ENCODE results near the gene KRTAP1-5. TPM values are rescaled to one million over a fixed set of nuclear protein-coding genes. Genes with fewer than 3 reads are reported as not detected.

KRTAP1-5 gene
- 0.72 and 1.6 TPM in 2 replicates for total RNA-seq

GRCh38 chr17:41026715-41027471 is at the start of gene KRTAP1-5:
Gene KRTAP1-5, minus strand, starts transcription at chr17:41027208. Its CDS starts 53 bp downstream, at chr17:41027155.

GRCh38 chr17:41065829-41066624 is 39.0 kb upstream of the KRTAP1-5 start, which contains the start of gene KRTAP2-4:
Gene KRTAP2-4, minus strand, starts transcription at chr17:41065879. Its CDS starts 34 bp downstream, at chr17:41065845.

GRCh38 chr17:41060052-41060604 is 33.1 kb upstream of the KRTAP1-5 start, which contains the start of gene KRTAP2-3:
Gene KRTAP2-3, minus strand, starts transcription at chr17:41060114. Its CDS starts 64 bp downstream, at chr17:41060050.

GRCh38 chr17:41055130-41055529 is 28.1 kb upstream of the KRTAP1-5 start, which contains the start of gene KRTAP2-2:
Gene KRTAP2-2, minus strand, starts transcription at chr17:41055230. Its CDS starts 19 bp downstream, at chr17:41055211.

GRCh38 chr17:41046735-41047465 is 19.9 kb upstream of the KRTAP1-5 start, which contains the start of gene KRTAP2-1:
Gene KRTAP2-1, minus strand, starts transcription at chr17:41047316. Its CDS starts 49 bp downstream, at chr17:41047267.

GRCh38 chr17:41040783-41041571 is 14.0 kb upstream of the KRTAP1-5 start, which contains the start of gene KRTAP1-1:
Gene KRTAP1-1, minus strand, starts transcription at chr17:41041450. Its CDS starts 53 bp downstream, at chr17:41041397.

GRCh38 chr17:41034346-41034935 is 7.4 kb upstream of the KRTAP1-5 start, which contains the start of gene KRTAP1-3:
Gene KRTAP1-3, minus strand, starts transcription at chr17:41034874. Its CDS starts 53 bp downstream, at chr17:41034821.

GRCh38 chr17:41029633-41030245 is 2.7 kb upstream of the KRTAP1-5 start, which contains the start of gene KRTAP1-4:
Gene KRTAP1-4, minus strand, starts transcription at chr17:41030195. Its CDS starts 117 bp downstream, at chr17:41030078.

GRCh38 chr17:41008811-41009210 is 18.2 kb downstream of the KRTAP1-5 start, which contains the start of gene KRTAP3-1:
Gene KRTAP3-1, minus strand, starts transcription at chr17:41009128. Its CDS starts 54 bp downstream, at chr17:41009074.

GRCh38 chr17:40999563-40999962 is 27.4 kb downstream of the KRTAP1-5 start, which contains the start of gene KRTAP3-2:
Gene KRTAP3-2, minus strand, starts transcription at chr17:40999906. Its CDS starts 53 bp downstream, at chr17:40999853.

GRCh38 chr17:40993839-40994238 is 33.2 kb downstream of the KRTAP1-5 start, which contains the start of gene KRTAP3-3:
Gene KRTAP3-3, minus strand, starts transcription at chr17:40994164. Its CDS starts 67 bp downstream, at chr17:40994097.

GRCh38 chr17:40984226-40984625 is 42.8 kb downstream of the KRTAP1-5 start, which contains the start of gene KRT40:
Gene KRT40, minus strand, starts transcription at chr17:40984326. Its CDS starts 53 bp downstream, at chr17:40984273.

Other genes starting within 250 kb of the KRTAP1-5 start
- not detected in 2 replicates for gene KRT27, start 244.7 kb downstream of the KRTAP1-5 start, total RNA-seq
- gene KRT28, start 227.2 kb downstream of the KRTAP1-5 start, total RNA-seq, result not detected in 2 replicates
- 3.1 and 4.3 TPM in 2 replicates for gene KRT10, start 204.6 kb downstream of the KRTAP1-5 start, total RNA-seq
- gene KRT12, start 160.0 kb downstream of the KRTAP1-5 start, total RNA-seq, result not detected in 2 replicates
- not detected in 2 replicates for gene KRT20, start 142.0 kb downstream of the KRTAP1-5 start, total RNA-seq
- not detected in 2 replicates for gene KRT23, start 89.6 kb downstream of the KRTAP1-5 start, total RNA-seq
- gene KRT39, start 60.3 kb downstream of the KRTAP1-5 start, total RNA-seq, result not detected in 2 replicates
- not detected in 2 replicates for gene KRT40, start 42.9 kb downstream of the KRTAP1-5 start, total RNA-seq
- not detected in 2 replicates for gene KRTAP3-3, start 33.0 kb downstream of the KRTAP1-5 start, total RNA-seq
- gene KRTAP3-2, start 27.3 kb downstream of the KRTAP1-5 start, total RNA-seq, result not detected in 2 replicates
- gene KRTAP3-1, start 18.1 kb downstream of the KRTAP1-5 start, total RNA-seq, result not detected in 2 replicates
- not detected in 2 replicates for gene KRTAP1-4, start 3.0 kb upstream of the KRTAP1-5 start, total RNA-seq
- gene KRTAP1-3, start 7.7 kb upstream of the KRTAP1-5 start, total RNA-seq, result not detected in 2 replicates
- gene KRTAP1-1, start 14.2 kb upstream of the KRTAP1-5 start, total RNA-seq, result not detected in 2 replicates
- gene KRTAP2-1, start 20.1 kb upstream of the KRTAP1-5 start, total RNA-seq, result not detected in 2 replicates
- gene KRTAP2-2, start 28.0 kb upstream of the KRTAP1-5 start, total RNA-seq, result not detected in 2 replicates
- 0.56 TPM in 1 of 2 replicates, not detected in the other for gene KRTAP2-3, start 32.9 kb upstream of the KRTAP1-5 start, total RNA-seq
- gene KRTAP2-4, start 38.7 kb upstream of the KRTAP1-5 start, total RNA-seq, result not detected in 2 replicates
- not detected in 2 replicates for gene KRTAP4-7, start 56.9 kb upstream of the KRTAP1-5 start, total RNA-seq
- gene KRTAP4-8, start 70.9 kb upstream of the KRTAP1-5 start, total RNA-seq, result not detected in 2 replicates
- gene KRTAP4-16, start 75.0 kb upstream of the KRTAP1-5 start, total RNA-seq, result not detected in 2 replicates
- not detected in 2 replicates for gene KRTAP4-9, start 78.2 kb upstream of the KRTAP1-5 start, total RNA-seq
- gene KRTAP4-11, start 91.2 kb upstream of the KRTAP1-5 start, total RNA-seq, result not detected in 2 replicates
- gene KRTAP4-12, start 97.0 kb upstream of the KRTAP1-5 start, total RNA-seq, result not detected in 2 replicates
- not detected in 2 replicates for gene KRTAP4-6, start 113.3 kb upstream of the KRTAP1-5 start, total RNA-seq
- gene KRTAP4-5, start 122.6 kb upstream of the KRTAP1-5 start, total RNA-seq, result not detected in 2 replicates
- gene KRTAP4-4, start 133.5 kb upstream of the KRTAP1-5 start, total RNA-seq, result not detected in 2 replicates
- gene KRTAP4-3, start 141.0 kb upstream of the KRTAP1-5 start, total RNA-seq, result not detected in 2 replicates
- gene KRTAP4-2, start 151.0 kb upstream of the KRTAP1-5 start, total RNA-seq, result not detected in 2 replicates
- gene KRTAP4-1, start 157.7 kb upstream of the KRTAP1-5 start, total RNA-seq, result not detected in 2 replicates
- gene KRTAP9-1, start 162.7 kb upstream of the KRTAP1-5 start, total RNA-seq, result not detected in 2 replicates
- not detected in 2 replicates for gene KRTAP9-2, start 199.4 kb upstream of the KRTAP1-5 start, total RNA-seq
- gene KRTAP9-3, start 205.2 kb upstream of the KRTAP1-5 start, total RNA-seq, result not detected in 2 replicates
- gene KRTAP9-8, start 210.8 kb upstream of the KRTAP1-5 start, total RNA-seq, result not detected in 2 replicates
- gene KRTAP9-4, start 222.5 kb upstream of the KRTAP1-5 start, total RNA-seq, result not detected in 2 replicates
- gene KRTAP9-9, start 228.2 kb upstream of the KRTAP1-5 start, total RNA-seq, result not detected in 2 replicates
- not detected in 2 replicates for gene KRTAP9-6, start 238.2 kb upstream of the KRTAP1-5 start, total RNA-seq
- not detected in 2 replicates for gene KRTAP9-7, start 248.5 kb upstream of the KRTAP1-5 start, total RNA-seq